T-helper 2 cell (primary cell): ENCODE results near the gene SYCE1.
"Not testable (repeated sequence)": the region's sequence is repeated elsewhere in the genome, so short reads cannot be mapped to it uniquely, and the experiment has no call there.

ENCODE experiments used
- DNase-seq, 5 experiments: peaks; one replicate each; pipeline versions ENCODE4 v3.0.0 to v3.0.0-alpha.2; 2012 to 2022

The SYCE1 gene

DNA sequence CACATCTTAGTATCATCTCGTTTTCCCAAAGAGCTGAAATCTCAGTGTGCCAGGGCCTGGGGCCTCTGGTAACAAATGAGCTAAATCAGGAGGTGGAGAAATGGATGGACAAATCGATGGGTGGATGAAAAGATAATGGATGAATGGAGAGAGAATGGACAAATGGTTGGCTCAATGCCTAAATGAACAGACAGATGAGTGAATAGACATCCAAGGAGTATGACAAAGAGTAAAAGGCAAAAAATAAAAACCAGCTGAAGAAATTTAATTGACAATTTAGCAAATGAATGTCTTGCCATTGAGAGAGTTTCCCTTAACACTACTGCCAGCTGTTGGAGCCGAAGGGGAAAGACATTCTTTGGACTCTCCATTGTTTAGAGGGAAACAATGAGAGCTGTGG is 8.0 kb downstream of the SYCE1 start:
- no peak for DNase-seq

GRCh38 chr10:133555521-133555920 is 9.9 kb downstream of the SYCE1 start:
- no peak for DNase-seq

DNA sequence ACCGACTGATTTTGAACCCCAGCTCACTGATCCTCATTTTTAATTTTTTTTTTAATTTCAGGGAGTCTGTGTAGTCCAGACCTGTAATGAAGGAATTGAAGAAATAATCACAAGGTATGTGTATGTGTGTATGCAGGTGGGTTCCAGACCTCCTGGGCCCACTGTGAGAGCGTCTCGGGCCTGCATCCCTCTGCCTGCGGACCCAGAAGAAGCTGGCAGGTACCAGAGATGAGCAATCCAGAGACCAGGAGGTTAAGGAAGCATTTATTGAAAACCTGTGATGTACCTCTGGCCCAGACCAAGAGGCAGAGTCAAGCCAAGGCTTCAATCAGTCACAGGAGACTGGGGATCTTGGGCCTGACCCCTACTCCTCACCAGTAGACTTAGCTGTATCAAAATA is 10.8 kb downstream of the SYCE1 start:
- DNase-seq = no peak

- DNase-seq = no peak
These were observed 20.9 kb downstream of the SYCE1 start for GRCh38 chr10:133544506-133544905.

DNA sequence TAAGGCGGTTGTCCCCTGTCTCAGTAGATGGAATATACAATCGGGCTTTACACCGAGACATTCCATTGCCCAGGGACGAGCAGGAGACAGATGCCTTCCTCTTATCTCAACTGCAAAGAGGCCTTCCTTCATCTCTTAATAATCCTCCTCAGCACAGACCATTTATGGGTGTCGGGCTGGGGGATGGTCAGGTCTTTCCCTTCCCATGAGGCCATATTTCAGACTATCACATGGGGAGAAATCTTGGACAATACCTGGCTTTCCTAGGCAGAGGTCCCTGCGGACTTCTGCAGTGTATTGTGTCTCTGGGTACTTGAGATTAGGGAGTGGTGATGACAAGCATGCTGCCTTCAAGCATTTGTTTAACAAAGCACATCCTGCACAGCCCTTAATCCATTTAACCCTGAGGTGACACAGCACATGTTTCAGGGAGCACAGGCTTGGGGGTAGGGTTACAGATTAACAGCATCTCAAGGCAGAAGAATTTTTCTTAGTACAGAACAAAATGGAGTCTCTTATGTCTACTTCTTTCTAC is 23.9 kb downstream of the SYCE1 start:
- DNase-seq = not testable (repeated sequence)

DNA sequence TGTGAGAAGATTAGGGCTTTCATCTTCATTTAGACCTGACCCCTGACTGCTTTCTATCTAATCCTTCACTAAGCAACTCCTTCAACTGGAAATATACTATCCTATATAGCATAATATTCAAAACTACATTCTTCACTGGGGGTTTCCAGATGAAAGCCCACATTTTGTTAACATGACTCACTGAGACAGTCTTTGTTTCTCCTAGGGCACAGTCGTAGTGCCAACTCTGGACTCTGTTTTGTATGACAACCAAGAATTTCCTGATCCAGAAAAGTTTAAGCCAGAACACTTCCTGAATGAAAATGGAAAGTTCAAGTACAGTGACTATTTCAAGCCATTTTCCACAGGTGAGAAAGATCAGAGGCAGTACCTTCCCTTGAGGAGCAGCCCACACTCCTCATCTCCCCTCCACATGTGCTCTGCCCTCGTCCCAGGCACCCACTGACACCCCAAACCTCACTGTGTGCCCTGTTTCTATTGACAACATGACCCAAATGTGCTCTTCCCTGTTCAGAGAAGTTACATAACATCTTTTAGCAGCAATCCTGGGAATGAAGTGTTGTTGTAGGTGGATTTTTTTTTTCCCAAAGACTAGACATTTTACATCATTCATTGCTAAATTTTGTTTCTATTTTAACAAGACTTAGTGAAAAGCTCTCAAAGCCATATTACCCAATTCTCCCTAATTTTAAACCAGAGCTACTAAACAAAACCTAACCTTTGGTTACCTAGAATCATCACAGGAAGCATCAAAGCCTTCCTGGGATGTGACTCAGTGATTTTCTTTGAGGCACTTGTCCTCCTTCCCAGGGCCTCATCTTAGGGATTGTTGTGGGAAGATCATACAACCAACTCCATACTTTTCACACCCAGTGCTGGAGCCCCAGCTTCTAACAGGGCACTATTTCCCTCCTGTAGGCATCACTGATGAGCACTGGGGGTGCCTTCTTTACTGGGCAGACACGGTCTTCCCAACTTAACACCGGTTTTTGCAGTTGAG is 27.5 kb downstream of the SYCE1 start:
- DNase-seq = no peak

- DNase-seq = no peak
These were observed 29.2 kb downstream of the SYCE1 start for GRCh38 chr10:133536198-133536597.

DNA sequence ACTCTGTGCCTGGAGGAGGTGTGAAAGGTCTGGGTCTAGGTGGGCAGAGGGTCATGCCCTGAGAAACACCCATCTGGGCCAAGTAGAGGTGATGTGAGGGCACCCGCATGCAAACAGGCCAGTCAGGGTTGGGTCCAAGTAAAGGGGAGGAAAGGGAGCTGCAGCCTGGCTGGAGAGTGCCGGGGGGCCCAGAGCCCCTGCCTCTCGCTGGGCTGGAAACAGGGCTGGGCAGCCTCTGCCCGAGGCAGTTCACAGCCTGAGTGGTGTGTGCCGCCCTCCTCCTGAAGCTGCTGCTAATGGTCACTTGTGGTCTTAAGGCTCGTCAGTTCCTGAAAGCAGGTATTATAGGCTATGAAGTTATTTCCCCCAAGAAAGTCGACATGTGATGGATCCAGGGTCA is 31.0 kb downstream of the SYCE1 start:
- DNase-seq = no peak

GRCh38 chr10:133532871-133533270 is 32.5 kb downstream of the SYCE1 start:
- DNase-seq = no peak

DNA sequence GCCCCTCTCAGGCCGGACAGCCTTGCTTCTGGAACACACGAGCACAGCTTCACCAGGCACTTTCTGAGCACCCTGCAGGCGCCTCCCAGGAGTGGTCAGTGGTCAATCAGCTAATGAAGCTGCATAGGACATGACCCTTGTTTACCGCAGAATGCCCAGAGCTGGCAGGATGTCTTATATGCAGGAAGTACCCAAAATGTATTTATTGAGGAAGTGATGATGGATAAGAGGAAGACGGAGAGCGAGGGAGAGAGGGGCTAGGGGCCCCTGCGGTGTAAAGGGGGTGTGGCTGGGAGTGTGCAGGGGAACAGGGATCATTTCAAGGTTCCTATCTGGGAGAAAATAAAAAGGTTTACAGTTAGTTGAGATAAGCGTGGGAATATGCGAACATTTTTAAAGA is 34.9 kb downstream of the SYCE1 start:
- DNase-seq = no peak

GRCh38 chr10:133529576-133529946 is 35.8 kb downstream of the SYCE1 start:
- DNase-seq = no peak

DNA sequence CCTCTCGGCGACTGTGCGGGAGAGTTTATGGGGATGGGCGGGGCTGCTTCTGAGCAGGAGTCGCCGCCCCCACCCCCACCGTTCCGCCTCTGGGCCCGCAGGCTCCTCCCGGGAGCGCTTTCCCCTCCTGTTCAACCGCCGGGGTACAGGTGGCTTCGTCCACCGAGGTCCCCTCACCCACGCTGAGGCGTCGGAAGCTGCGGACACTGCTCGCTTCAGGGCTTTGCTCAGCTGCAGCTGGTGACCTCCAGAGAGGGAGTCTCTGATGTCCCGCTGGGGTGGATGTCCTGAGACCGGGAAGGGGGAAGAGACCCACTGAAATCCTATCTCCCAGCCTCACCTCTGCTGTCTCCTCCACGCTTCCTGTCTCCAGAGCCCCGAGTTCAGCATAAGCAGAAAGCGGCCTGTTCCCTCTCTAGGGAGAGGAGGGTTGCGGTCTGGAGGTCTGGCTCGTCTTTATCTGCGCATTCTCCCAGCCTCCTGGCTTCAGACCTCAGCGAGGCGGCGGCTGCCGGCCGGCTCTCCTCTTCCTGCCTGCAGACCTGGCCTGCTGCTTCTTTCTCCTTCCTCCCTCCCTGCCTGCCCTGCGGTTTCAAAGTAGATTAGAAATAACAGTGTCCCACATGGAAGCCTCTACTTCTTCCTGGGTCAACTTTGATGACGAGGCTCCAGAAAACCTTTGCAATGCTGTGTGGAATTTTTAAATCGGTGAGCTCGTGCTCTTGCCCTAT is 36.4 kb downstream of the SYCE1 start:
- DNase-seq = no peak

GRCh38 chr10:133528296-133528844 is 37.0 kb downstream of the SYCE1 start:
- DNase-seq = no peak

DNA sequence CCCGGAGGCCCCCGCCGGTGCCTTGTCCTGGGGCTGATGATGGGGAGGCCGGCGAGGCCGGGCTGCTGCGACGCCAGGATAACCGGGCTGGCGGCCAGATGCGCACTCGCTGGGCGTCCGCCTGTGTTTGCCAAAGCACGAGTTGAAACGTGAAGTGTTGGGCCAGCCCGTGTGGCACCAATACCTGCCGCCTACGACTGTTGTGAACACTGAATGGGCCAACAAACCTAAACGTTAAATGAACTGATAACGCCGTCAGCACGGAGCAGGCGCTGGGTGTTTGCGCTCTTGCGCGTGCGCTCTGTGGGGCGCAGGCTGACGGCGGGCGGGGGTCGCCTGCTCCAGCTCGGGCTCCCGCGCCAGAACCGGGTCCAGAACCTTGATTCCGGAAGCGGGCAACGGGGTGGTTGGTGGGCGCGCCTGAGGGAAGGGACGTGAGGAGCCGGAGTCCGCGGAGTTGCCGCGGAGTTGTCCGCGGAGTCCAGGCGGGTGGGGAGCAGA is 37.6 kb downstream of the SYCE1 start:
- DNase-seq = no peak

GRCh38 chr10:133526957-133527588 is 38.3 kb downstream of the SYCE1 start, which contains the start of gene CYP2E1:
Gene CYP2E1, plus strand, starts transcription at chr10:133527363. Its CDS starts 33 bp downstream, at chr10:133527396.
- DNase-seq = no peak

DNA sequence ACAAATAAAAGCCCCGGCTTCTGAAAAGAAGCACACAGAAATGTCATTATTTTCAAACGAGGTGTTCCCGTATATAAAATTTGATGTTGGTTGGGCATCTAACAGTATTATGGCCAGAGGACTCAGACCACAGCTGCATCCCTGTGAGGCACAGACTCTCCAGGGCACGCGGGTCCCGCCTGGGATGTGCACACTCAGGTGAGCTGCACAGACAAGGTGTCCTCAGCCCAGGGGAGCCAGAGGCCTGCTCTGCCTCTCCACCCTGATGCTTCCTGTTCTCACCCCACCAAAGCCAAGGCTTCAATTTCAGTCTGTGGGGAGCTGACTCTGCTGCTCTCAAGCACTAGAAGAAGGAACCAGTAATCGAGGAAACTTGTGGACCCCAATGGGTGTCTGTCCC is 39.9 kb downstream of the SYCE1 start:
- no peak for DNase-seq

DNA sequence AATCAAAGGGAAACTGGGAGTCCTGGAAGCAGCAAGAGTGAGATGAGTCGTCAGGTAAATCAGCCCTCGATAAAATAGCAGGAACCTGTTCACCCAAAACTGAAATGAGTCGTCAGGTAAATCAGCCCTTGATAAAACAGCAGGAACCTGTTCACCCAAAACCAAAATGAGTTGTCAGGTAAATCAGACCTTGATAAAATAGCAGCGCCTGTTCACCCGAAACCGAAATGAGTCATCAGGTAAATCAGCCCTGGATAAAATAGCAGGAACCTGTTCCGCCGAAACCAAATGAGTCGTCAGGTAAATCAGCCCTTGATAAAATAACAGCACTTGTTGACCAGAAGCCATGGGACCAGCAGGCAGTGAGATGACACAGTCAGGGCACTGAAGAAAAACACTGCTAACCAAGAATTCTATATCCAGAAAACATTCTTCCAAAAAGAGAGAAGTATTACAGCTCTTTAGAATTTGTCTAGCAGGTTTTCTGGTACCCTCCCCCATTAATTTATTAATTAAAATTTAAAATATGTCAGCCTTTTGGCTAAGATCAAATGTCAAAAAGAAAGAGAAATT is 41.7 kb downstream of the SYCE1 start:
- DNase-seq = no peak

- DNase-seq = peak; percentile 78 to 92 (median 82)
These were observed 45.1 kb downstream of the SYCE1 start for GRCh38 chr10:133520193-133520738.

DNA sequence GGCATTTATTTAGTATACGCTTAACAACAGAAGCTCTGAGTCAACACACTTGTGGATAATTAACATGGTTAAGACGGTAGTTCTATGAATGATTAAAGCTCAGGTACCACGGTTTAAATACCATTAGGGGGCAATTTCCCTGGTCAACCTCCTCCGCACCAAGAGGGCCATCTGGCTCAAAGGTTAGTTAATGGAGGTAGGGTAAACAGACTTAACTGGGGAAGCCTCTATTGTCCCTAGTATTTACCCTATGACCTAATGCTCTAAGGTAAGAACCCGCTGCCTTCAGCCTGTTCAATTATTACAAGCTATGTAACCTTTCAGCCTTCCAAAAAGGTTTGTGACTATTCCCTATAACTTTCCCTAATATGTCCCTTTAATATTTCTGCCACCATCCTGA is 46.9 kb downstream of the SYCE1 start:
- DNase-seq = not testable (repeated sequence)

DNA sequence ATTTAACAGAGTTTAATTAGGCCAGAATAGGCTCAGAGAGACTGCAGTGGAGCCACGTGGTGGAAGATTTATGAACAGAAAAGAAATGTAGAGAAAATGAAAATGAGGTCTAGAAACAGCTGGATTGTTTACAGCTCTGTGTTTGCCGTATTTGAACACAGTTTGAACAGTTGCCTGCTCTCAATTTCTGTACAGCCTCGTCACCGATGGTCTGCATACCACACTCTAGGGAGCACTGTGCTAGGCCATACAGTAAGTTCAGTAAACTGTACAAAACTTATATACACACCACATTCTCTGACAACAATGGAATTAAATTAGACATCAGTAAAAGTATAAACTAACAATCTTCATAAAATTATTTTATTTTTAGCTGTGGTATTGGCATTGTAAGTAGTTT is 49.3 kb downstream of the SYCE1 start:
- DNase-seq = no peak

GRCh38 chr10:133515471-133515870 is 49.9 kb downstream of the SYCE1 start:
- no peak for DNase-seq
